ENCODE measurements around the gene COG5.
A peak's percentile ranks its signal among the peaks of the same experiment; 100 is the strongest.

COG5 gene

GRCh38 chr7:107232568-107233090, 331.1 kb downstream of the COG5 start:
- 89% methylated on average over 6 of the region's 7 CpGs for WGBS
- H3K4me2 ChIP-seq (ENCODE audit: low read length, poor library complexity, severe bottlenecking) = no peak overlapping the region
- peaks cover 3% of the 10 kb centered on the region for H3K79me1 ChIP-seq (replicated peaks; ENCODE audit: low read length, poor library complexity, severe bottlenecking)
- H3K14ac ChIP-seq (ENCODE audit: low read length in 2 of 2) = no peak overlapping the region
- H3K9me3 ChIP-seq (ENCODE audit: control insufficient read depth, low read length) = no peaks in the 10 kb centered on the region
- H2BK120ac ChIP-seq (ENCODE audit: low read depth, low read length) = no peak overlapping the region
- no peak overlapping the region for H3K4me3 ChIP-seq (ENCODE audit: insufficient read depth in 1 of 2, low read depth in 1 of 2, low read length in 2 of 2)
- H3K23ac ChIP-seq (ENCODE audit: low read length in 2 of 2) = no peak overlapping the region
- no peak overlapping the region for H2BK15ac ChIP-seq (ENCODE audit: low read depth, poor library complexity, severe bottlenecking)
- peaks cover 0 to 6% of the 10 kb centered on the region in 2 experiments for H3K36me3 ChIP-seq (ENCODE audit: control insufficient read depth in 1 of 2, insufficient read depth in 2 of 2, low read depth in 1 of 2, low read length in 2 of 2)
- no peak overlapping the region for H4K8ac ChIP-seq (ENCODE audit: low read length)
- peaks cover 3% of the 10 kb centered on the region for H3K4me1 ChIP-seq (ENCODE audit: control insufficient read depth, insufficient read depth, low read depth, low read length)
- H3K9ac ChIP-seq (ENCODE audit: low read length) = no peak overlapping the region
- DNase-seq = peak; percentile 18
- no peak overlapping the region for H2AK5ac ChIP-seq (ENCODE audit: low read length, severe bottlenecking)
- no peaks in the 10 kb centered on the region for H3K27me3 ChIP-seq (ENCODE audit: control insufficient read depth in 1 of 2, insufficient read depth in 1 of 2, low read length in 2 of 2)
- H3K18ac ChIP-seq (ENCODE audit: low read depth in 1 of 2, low read length in 2 of 2) = no peak overlapping the region
- no peak overlapping the region for H2AFZ ChIP-seq (ENCODE audit: low read depth, low read length)
- no peak overlapping the region for H2BK12ac ChIP-seq (ENCODE audit: low read length in 2 of 2)
- H4K91ac ChIP-seq (ENCODE audit: low read length) = no peak overlapping the region
- no peak overlapping the region for H3K4ac ChIP-seq (ENCODE audit: low read depth in 1 of 2, low read length in 2 of 2)
- H2BK5ac ChIP-seq (ENCODE audit: low read depth, low read length, poor library complexity, severe bottlenecking) = no peak overlapping the region
- no peak overlapping the region for H3K27ac ChIP-seq (ENCODE audit: low read length, poor library complexity, severe bottlenecking)

- no peak overlapping the region for H3K27ac ChIP-seq (ENCODE audit: low read length, poor library complexity, severe bottlenecking)
- no peak overlapping the region for H3K4me2 ChIP-seq (ENCODE audit: low read length, poor library complexity, severe bottlenecking)
- no peak overlapping the region for H3K4ac ChIP-seq (ENCODE audit: low read depth in 1 of 2, low read length in 2 of 2)
- peaks cover 3% of the 10 kb centered on the region for H3K4me1 ChIP-seq (ENCODE audit: control insufficient read depth, insufficient read depth, low read depth, low read length)
- no peak overlapping the region for H2AK5ac ChIP-seq (ENCODE audit: low read length, severe bottlenecking)
- H3K79me1 ChIP-seq (replicated peaks; ENCODE audit: low read length, poor library complexity, severe bottlenecking) = peaks cover 3% of the 10 kb centered on the region
- no peak overlapping the region for H2BK12ac ChIP-seq (ENCODE audit: low read length in 2 of 2)
- H2BK15ac ChIP-seq (ENCODE audit: low read depth, poor library complexity, severe bottlenecking) = no peak overlapping the region
- no peak overlapping the region for H3K14ac ChIP-seq (ENCODE audit: low read length in 2 of 2)
- no CpG with 5 or more reads among the region's 3 CpGs for WGBS
- no peaks in the 10 kb centered on the region for H3K27me3 ChIP-seq (ENCODE audit: control insufficient read depth in 1 of 2, insufficient read depth in 1 of 2, low read length in 2 of 2)
- H2BK120ac ChIP-seq (ENCODE audit: low read depth, low read length) = no peak overlapping the region
- H2AFZ ChIP-seq (ENCODE audit: low read depth, low read length) = no peak overlapping the region
- no peak for DNase-seq
- H2BK5ac ChIP-seq (ENCODE audit: low read depth, low read length, poor library complexity, severe bottlenecking) = no peak overlapping the region
- no peak overlapping the region for H4K91ac ChIP-seq (ENCODE audit: low read length)
- peaks cover 0 to 6% of the 10 kb centered on the region in 2 experiments for H3K36me3 ChIP-seq (ENCODE audit: control insufficient read depth in 1 of 2, insufficient read depth in 2 of 2, low read depth in 1 of 2, low read length in 2 of 2)
- H3K9me3 ChIP-seq (ENCODE audit: control insufficient read depth, low read length) = no peaks in the 10 kb centered on the region
- no peak overlapping the region for H3K4me3 ChIP-seq (ENCODE audit: insufficient read depth in 1 of 2, low read depth in 1 of 2, low read length in 2 of 2)
- no peak overlapping the region for H3K23ac ChIP-seq (ENCODE audit: low read length in 2 of 2)
- H3K9ac ChIP-seq (ENCODE audit: low read length) = no peak overlapping the region
- no peak overlapping the region for H4K8ac ChIP-seq (ENCODE audit: low read length)
- no peak overlapping the region for H3K18ac ChIP-seq (ENCODE audit: low read depth in 1 of 2, low read length in 2 of 2)
These were observed 333.4 kb downstream of the COG5 start for GRCh38 chr7:107230334-107230733.

GRCh38 chr7:107228291-107228690, 335.4 kb downstream of the COG5 start:
- H2AFZ ChIP-seq (ENCODE audit: low read depth, low read length) = no peak overlapping the region
- H2BK5ac ChIP-seq (ENCODE audit: low read depth, low read length, poor library complexity, severe bottlenecking) = no peak overlapping the region
- no peak overlapping the region for H3K14ac ChIP-seq (ENCODE audit: low read length in 2 of 2)
- H2BK120ac ChIP-seq (ENCODE audit: low read depth, low read length) = no peak overlapping the region
- DNase-seq = no peak
- peaks cover 3% of the 10 kb centered on the region for H3K79me1 ChIP-seq (replicated peaks; ENCODE audit: low read length, poor library complexity, severe bottlenecking)
- H3K36me3 ChIP-seq (ENCODE audit: control insufficient read depth in 1 of 2, insufficient read depth in 2 of 2, low read depth in 1 of 2, low read length in 2 of 2) = peaks cover 0 to 3% of the 10 kb centered on the region in 2 experiments
- H3K4me1 ChIP-seq (ENCODE audit: control insufficient read depth, insufficient read depth, low read depth, low read length) = peaks cover 3% of the 10 kb centered on the region
- no peak overlapping the region for H4K91ac ChIP-seq (ENCODE audit: low read length)
- no peak overlapping the region for H2BK15ac ChIP-seq (ENCODE audit: low read depth, poor library complexity, severe bottlenecking)
- no peak overlapping the region for H3K4ac ChIP-seq (ENCODE audit: low read depth in 1 of 2, low read length in 2 of 2)
- no peak overlapping the region for H3K4me2 ChIP-seq (ENCODE audit: low read length, poor library complexity, severe bottlenecking)
- no peak overlapping the region for H3K27ac ChIP-seq (ENCODE audit: low read length, poor library complexity, severe bottlenecking)
- no peak overlapping the region for H3K4me3 ChIP-seq (ENCODE audit: insufficient read depth in 1 of 2, low read depth in 1 of 2, low read length in 2 of 2)
- H3K18ac ChIP-seq (ENCODE audit: low read depth in 1 of 2, low read length in 2 of 2) = no peak overlapping the region
- no peak overlapping the region for H2AK5ac ChIP-seq (ENCODE audit: low read length, severe bottlenecking)
- no peaks in the 10 kb centered on the region for H3K27me3 ChIP-seq (ENCODE audit: control insufficient read depth in 1 of 2, insufficient read depth in 1 of 2, low read length in 2 of 2)
- no peak overlapping the region for H4K8ac ChIP-seq (ENCODE audit: low read length)
- no peak overlapping the region for H3K23ac ChIP-seq (ENCODE audit: low read length in 2 of 2)
- H3K9me3 ChIP-seq (ENCODE audit: control insufficient read depth, low read length) = no peaks in the 10 kb centered on the region
- no peak overlapping the region for H2BK12ac ChIP-seq (ENCODE audit: low read length in 2 of 2)
- 100% methylated on average over 1 of the region's 2 CpGs for WGBS
- H3K9ac ChIP-seq (ENCODE audit: low read length) = no peak overlapping the region

- no peak overlapping the region for H2AFZ ChIP-seq (ENCODE audit: low read depth, low read length)
- no peak overlapping the region for H2BK15ac ChIP-seq (ENCODE audit: low read depth, poor library complexity, severe bottlenecking)
- peaks cover 0 to 3% of the 10 kb centered on the region in 2 experiments for H3K36me3 ChIP-seq (ENCODE audit: control insufficient read depth in 1 of 2, insufficient read depth in 2 of 2, low read depth in 1 of 2, low read length in 2 of 2)
- H3K23ac ChIP-seq (ENCODE audit: low read length in 2 of 2) = peak overlapping the region in 1 of 2 experiments; percentile 54
- H3K27ac ChIP-seq (ENCODE audit: low read length, poor library complexity, severe bottlenecking) = no peak overlapping the region
- H3K18ac ChIP-seq (ENCODE audit: low read depth in 1 of 2, low read length in 2 of 2) = peak overlapping the region in 1 of 2 experiments; percentile 28
- WGBS = 87% methylated on average over 4 of the region's 5 CpGs
- no peaks in the 10 kb centered on the region for H3K9me3 ChIP-seq (ENCODE audit: control insufficient read depth, low read length)
- peaks cover 6% of the 10 kb centered on the region for H3K79me1 ChIP-seq (replicated peaks; ENCODE audit: low read length, poor library complexity, severe bottlenecking)
- H2BK5ac ChIP-seq (ENCODE audit: low read depth, low read length, poor library complexity, severe bottlenecking) = no peak overlapping the region
- H3K14ac ChIP-seq (ENCODE audit: low read length in 2 of 2) = no peak overlapping the region
- DNase-seq = no peak
- H2BK12ac ChIP-seq (ENCODE audit: low read length in 2 of 2) = no peak overlapping the region
- no peaks in the 10 kb centered on the region for H3K27me3 ChIP-seq (ENCODE audit: control insufficient read depth in 1 of 2, insufficient read depth in 1 of 2, low read length in 2 of 2)
- H2AK5ac ChIP-seq (ENCODE audit: low read length, severe bottlenecking) = no peak overlapping the region
- no peak overlapping the region for H4K8ac ChIP-seq (ENCODE audit: low read length)
- H3K4me1 ChIP-seq (ENCODE audit: control insufficient read depth, insufficient read depth, low read depth, low read length) = no peaks in the 10 kb centered on the region
- H3K4me2 ChIP-seq (ENCODE audit: low read length, poor library complexity, severe bottlenecking) = no peak overlapping the region
- H3K9ac ChIP-seq (ENCODE audit: low read length) = no peak overlapping the region
- H3K4ac ChIP-seq (ENCODE audit: low read depth in 1 of 2, low read length in 2 of 2) = no peak overlapping the region
- no peak overlapping the region for H4K91ac ChIP-seq (ENCODE audit: low read length)
- no peak overlapping the region for H2BK120ac ChIP-seq (ENCODE audit: low read depth, low read length)
- no peak overlapping the region for H3K4me3 ChIP-seq (ENCODE audit: insufficient read depth in 1 of 2, low read depth in 1 of 2, low read length in 2 of 2)
These were observed 339.1 kb downstream of the COG5 start for GRCh38 chr7:107224374-107225223.

All from mesenchymal stem cell (in vitro differentiated cells and primary cell).